IPS-18a (cell line): ENCODE data around the gene NEDD4L.

ENCODE experiments used
- H3K27ac ChIP-seq: one replicate; pipeline ENCODE4 v1.5.1; 2013; ENCODE audit warnings: low read length
- H3K27me3 ChIP-seq: one replicate; pipeline ENCODE4 v1.6.1; 2013; ENCODE audit warnings: mild to moderate bottlenecking, low read length; ENCODE audit not compliant: control insufficient read depth, insufficient read depth
- H3K36me3 ChIP-seq: one replicate; pipeline ENCODE4 v1.6.1; 2013; ENCODE audit warnings: low read depth, low read length; ENCODE audit not compliant: control insufficient read depth
- H3K4me1 ChIP-seq: one replicate; pipeline ENCODE4 v1.6.1; 2013; ENCODE audit warnings: low read depth, low read length; ENCODE audit not compliant: control insufficient read depth
- H3K4me3 ChIP-seq: one replicate; pipeline ENCODE4 v1.5.1; 2013; ENCODE audit warnings: low read length
- H3K9ac ChIP-seq: one replicate; pipeline ENCODE4 v1.6.1; 2013; ENCODE audit warnings: mild to moderate bottlenecking, low read length, moderate library complexity
- H3K9me3 ChIP-seq: one replicate; pipeline ENCODE4 v1.6.1; 2013; ENCODE audit warnings: low read depth, low read length; ENCODE audit not compliant: control insufficient read depth

The NEDD4L gene

DNA sequence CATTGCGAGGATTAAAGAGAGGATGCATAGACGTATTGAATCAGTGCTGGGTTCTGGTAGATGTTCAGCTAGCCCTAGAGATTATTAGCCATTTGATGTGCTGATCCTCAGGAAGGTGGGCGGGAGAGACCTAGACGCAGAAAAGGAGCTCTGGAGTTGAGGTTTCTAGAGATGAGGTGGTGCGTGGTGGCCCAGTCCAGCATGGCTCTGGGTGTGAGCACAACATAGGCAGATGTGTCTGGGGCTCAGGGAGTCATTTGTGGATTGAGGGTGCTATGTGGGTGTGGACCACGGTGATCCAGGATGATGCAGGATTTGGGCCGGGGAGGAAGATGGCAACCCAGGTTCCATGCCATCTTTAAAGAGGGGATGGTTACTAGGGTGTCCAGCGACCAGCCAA lies 102.1 kb downstream of the NEDD4L start:
- Histone ChIP-seq H3K36me3 (no peaks in the 10 kb centered on the region), H3K9ac (no peak overlapping the region), H3K27ac (no peak overlapping the region), H3K27me3 (no peaks in the 10 kb centered on the region), H3K4me1 (no peaks in the 10 kb centered on the region), H3K4me3 (no peak overlapping the region), H3K9me3 (no peaks in the 10 kb centered on the region)

DNA sequence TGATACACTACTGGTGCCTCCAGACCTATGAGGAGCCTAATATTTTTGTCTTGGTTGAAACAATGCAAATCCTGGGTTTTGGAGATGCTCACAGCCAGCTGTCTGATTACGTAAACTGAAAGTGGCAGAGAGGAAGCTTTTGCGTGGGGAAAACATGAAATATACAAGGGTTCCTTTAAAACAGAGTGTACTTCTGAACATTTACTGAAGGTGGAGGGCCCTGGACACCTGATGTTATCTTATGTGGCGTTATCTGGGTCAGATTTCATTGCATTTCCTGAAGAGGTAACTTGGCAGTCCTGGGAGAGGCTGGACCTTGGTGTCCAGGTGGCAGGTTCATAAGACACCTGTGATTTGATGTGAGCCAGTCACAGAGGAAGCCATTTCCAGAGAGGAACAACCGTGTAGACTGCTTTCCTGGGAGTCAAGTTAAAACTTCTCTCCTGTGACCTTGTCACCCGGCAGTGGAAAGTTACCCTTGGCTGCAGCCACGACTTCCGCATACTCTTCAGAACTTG lies 105.0 kb downstream of the NEDD4L start:
- H3K27ac ChIP-seq = no peak overlapping the region
- no peaks in the 10 kb centered on the region for H3K4me1 ChIP-seq
- H3K9me3 ChIP-seq = no peaks in the 10 kb centered on the region
- H3K36me3 ChIP-seq = no peaks in the 10 kb centered on the region
- no peak overlapping the region for H3K9ac ChIP-seq
- H3K27me3 ChIP-seq = no peaks in the 10 kb centered on the region
- no peak overlapping the region for H3K4me3 ChIP-seq

DNA sequence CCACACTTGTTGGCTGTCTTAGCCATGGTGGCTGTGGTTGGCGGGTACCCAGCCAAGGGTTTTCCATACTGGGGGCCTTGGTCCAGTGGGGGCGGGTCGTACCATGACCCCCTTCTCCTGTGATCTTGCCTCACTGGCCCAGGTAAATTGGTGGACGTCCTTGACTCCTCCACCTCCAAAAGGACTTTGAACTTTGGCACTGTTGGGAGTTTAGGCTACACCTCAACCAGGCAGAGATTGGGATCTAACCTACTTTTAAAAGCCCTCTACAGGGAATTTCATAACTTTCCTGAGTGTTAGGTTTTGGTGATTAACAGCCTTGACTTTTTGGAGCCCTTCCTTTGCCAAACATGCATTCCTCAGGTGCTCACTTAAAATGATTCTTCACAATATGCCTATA lies 106.7 kb downstream of the NEDD4L start:
- Histone ChIP-seq H3K27me3 (no peaks in the 10 kb centered on the region), H3K9me3 (no peaks in the 10 kb centered on the region), H3K4me3 (no peak overlapping the region), H3K9ac (no peak overlapping the region), H3K36me3 (no peaks in the 10 kb centered on the region), H3K27ac (no peak overlapping the region), H3K4me1 (no peaks in the 10 kb centered on the region)

DNA sequence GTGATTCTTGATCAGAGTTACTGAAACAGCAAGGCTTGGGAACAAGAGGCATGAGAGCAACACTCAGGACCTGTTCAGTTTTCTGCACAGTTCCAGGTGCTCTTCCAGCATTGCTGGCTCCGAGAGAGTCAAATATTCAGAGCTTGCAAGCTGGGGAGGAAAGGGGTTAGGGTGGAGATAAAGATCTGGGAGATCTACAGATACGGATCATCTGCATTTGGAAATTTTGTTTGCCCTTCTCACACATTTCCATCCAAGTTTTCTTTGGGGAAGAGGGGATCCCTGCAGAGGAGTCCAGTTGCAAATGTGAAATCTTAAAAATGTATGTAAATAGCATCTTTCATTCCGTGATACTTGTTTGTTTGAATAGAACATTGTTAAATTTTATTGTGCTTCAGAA lies 108.2 kb downstream of the NEDD4L start:
- Histone ChIP-seq H3K27me3 (no peaks in the 10 kb centered on the region), H3K4me3 (no peak overlapping the region), H3K27ac (no peak overlapping the region), H3K4me1 (no peaks in the 10 kb centered on the region), H3K9ac (no peak overlapping the region), H3K9me3 (no peaks in the 10 kb centered on the region), H3K36me3 (no peaks in the 10 kb centered on the region)

DNA sequence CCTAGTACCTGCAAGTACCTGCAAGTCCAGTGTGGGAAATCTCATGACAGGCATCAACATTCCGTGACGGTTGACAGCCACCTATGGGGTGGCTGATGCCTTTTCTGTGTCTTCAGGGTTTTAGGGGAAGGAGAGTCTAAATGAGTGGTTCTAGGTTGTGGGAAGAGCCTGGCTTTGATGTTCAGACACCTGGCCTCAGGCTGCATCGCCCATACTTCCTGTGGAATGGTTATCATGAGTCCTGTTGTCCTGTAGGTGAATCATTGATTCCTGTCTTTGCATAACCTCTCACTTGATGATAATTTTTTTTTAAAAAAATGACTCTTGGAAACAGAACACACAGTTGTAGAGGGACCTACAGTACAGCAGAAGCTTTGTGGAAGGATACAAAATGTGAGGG lies 108.9 kb downstream of the NEDD4L start:
- Histone ChIP-seq H3K27ac (no peak overlapping the region), H3K9me3 (no peaks in the 10 kb centered on the region), H3K4me1 (no peaks in the 10 kb centered on the region), H3K9ac (no peak overlapping the region), H3K4me3 (no peak overlapping the region), H3K36me3 (no peaks in the 10 kb centered on the region), H3K27me3 (no peaks in the 10 kb centered on the region)

DNA sequence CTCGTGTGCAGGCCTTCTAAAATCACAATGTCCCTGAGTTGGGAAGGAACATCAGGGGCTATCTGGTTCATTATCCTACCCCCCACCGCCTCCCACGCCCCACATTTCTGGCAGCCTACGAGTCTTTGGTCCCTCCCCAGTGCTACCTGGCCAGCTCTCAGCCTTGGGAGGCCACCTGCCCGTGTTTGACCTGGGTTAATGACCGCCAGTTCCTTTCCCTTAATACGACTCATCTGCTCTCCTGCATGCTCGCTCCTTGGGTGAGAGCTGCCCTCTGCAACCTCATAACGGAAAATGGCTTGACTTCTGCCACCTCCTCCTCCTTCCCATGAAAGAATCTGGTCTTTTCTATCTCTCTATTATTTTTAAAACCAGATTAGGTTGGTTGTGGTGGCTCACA lies 112.5 kb downstream of the NEDD4L start:
- Histone ChIP-seq H3K9me3 (no peaks in the 10 kb centered on the region), H3K36me3 (no peaks in the 10 kb centered on the region), H3K4me3 (no peak overlapping the region), H3K27ac (no peak overlapping the region), H3K4me1 (no peaks in the 10 kb centered on the region), H3K27me3 (no peaks in the 10 kb centered on the region), H3K9ac (no peak overlapping the region)

DNA sequence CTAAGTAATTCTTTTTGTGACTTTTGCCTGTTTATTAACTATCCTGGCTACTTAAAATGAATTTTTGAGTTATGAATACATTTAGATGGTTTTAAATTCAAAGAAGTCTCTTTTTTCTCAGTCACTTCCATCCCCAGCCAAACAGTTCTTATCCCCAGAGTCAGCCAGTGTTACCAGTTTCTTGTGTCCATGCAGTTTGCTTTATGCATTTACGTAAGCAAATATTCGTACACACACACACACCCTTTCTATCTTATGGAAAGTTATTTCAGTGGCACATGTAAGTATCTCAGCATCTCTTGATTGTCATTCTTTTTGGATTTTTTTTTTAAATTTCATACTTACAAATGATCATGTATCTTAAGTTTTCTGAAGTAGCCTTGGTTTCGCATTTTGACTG lies 113.2 kb downstream of the NEDD4L start:
- no peaks in the 10 kb centered on the region for H3K36me3 ChIP-seq
- no peak overlapping the region for H3K27ac ChIP-seq
- H3K9me3 ChIP-seq = no peaks in the 10 kb centered on the region
- no peaks in the 10 kb centered on the region for H3K27me3 ChIP-seq
- H3K4me1 ChIP-seq = no peaks in the 10 kb centered on the region
- H3K9ac ChIP-seq = no peak overlapping the region
- no peak overlapping the region for H3K4me3 ChIP-seq

DNA sequence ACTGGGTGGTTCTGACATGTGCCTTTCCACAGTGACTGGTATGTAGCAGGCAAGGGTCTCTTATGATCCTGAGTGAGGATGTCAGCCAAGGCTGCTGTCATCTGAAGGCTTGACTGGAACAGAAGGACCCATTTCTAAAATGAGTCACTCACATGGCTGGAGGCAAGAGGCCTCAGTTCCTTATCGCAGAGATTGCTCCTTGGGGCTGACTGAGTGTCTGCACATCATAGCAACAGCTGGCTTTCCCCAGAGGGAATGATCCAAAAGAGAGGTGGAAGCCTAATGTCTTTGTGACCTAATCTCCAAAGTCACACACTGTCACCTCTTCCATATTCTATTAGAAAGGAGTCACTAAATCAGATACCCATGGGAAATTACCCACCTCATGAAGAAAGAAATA lies 114.0 kb downstream of the NEDD4L start:
- no peaks in the 10 kb centered on the region for H3K36me3 ChIP-seq
- H3K9ac ChIP-seq = no peak overlapping the region
- H3K27me3 ChIP-seq = no peaks in the 10 kb centered on the region
- H3K9me3 ChIP-seq = no peaks in the 10 kb centered on the region
- H3K4me1 ChIP-seq = no peaks in the 10 kb centered on the region
- no peak overlapping the region for H3K4me3 ChIP-seq
- no peak overlapping the region for H3K27ac ChIP-seq

DNA sequence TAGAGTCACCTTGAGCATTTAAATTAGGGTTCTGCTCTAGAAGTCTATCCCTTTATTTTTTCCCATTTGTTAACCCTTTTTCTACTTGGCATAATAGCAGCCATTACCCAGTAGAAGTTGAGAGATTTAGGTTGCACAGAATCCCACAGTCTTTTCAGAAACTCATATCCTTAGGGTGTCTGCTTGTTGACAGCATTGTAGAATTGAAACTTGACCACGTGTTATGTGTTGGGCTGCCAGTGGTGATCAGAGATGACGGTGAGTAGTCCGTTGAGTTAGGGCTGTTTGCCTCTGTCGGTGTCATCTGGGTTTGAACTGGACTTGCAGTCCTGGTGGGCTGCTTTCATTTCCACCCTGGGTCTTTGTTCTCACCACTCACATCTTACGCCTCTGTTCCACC lies 114.4 kb downstream of the NEDD4L start:
- Histone ChIP-seq H3K27me3 (no peaks in the 10 kb centered on the region), H3K4me1 (no peaks in the 10 kb centered on the region), H3K27ac (no peak overlapping the region)

DNA sequence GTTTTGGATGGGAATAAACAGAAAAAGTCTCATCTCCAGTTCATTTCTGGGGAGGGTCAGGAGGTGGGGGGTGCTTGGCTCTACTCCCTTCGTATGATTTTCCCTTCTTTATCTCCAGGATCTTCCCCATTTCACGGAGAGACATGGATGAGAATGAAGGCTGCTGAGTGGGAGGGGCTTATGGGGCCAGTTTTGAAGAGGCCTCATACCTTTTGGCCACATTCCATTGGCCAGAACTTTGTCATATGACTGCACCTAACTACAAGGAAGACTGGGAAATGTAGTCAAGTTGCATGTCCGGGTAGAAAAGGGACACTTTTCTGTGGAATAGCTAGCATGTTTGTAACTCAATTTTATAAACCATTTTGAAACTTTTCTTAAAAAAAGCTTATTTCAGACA lies 117.6 kb downstream of the NEDD4L start:
- no peak overlapping the region for H3K9ac ChIP-seq
- peak overlapping the region; percentile 47 for H3K4me3 ChIP-seq
- no peaks in the 10 kb centered on the region for H3K36me3 ChIP-seq

More for the DNA sequence above, 114.4 kb downstream of the NEDD4L start:
- Histone ChIP-seq H3K9me3 (no peaks in the 10 kb centered on the region), H3K36me3 (no peaks in the 10 kb centered on the region), H3K9ac (no peak overlapping the region), H3K4me3 (no peak overlapping the region)

DNA sequence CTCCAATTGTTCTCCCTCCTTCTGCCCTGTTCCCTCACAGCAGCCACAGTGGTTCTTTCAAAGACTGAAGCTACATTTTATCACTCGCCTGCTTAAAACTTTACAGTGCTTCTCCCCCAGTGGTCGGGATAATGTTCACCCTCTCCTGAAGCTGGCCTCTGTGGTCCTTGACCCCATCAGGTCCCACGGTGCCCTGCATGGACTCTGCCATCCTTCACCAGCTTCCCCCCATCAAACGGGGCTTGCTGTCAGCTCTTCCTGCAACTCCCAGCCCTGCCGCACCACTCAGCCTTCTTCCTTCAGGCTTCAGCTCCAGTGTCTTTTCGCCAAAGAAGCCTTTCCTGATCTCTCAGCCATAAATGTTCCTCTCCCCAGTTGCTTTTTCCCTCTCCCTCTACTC lies 118.1 kb downstream of the NEDD4L start:
- Histone ChIP-seq H3K27me3 (no peaks in the 10 kb centered on the region), H3K4me3 (no peak overlapping the region), H3K9me3 (no peaks in the 10 kb centered on the region), H3K27ac (no peak overlapping the region), H3K9ac (no peak overlapping the region), H3K4me1 (no peaks in the 10 kb centered on the region), H3K36me3 (no peaks in the 10 kb centered on the region)

More for the DNA sequence above, 117.6 kb downstream of the NEDD4L start:
- H3K27me3 ChIP-seq = no peaks in the 10 kb centered on the region
- no peaks in the 10 kb centered on the region for H3K4me1 ChIP-seq
- no peaks in the 10 kb centered on the region for H3K9me3 ChIP-seq
- H3K27ac ChIP-seq = no peak overlapping the region

DNA sequence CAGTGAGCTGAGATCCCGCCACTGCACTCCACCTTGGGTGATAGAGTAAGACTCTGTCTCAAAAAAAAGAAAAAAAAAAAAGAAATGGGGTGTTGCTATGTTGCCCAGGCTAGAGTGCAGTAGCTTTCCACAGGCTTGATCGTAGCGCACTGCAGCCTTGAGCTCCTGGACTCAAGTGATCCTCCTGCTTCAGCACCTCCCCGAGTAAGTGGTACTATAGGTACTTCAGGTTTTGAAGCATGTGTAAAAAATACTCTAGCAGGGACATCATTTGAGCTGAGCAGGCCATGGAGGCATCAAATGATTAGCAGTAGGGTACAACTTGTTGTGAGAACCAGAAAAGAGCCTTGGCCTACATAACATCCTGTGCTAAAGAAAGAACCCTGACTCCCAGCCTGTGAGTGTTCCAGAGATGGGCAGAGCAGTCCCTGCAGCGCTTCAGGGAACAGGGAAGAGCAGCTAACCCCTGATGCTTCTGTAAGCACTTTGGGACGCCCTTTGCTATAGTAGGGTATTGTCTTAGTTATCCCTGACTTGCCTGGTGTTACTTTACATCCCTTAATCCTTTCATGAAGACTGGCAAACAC lies 119.1 kb downstream of the NEDD4L start:
- Histone ChIP-seq H3K36me3 (no peaks in the 10 kb centered on the region), H3K27ac (no peak overlapping the region), H3K4me1 (no peaks in the 10 kb centered on the region), H3K9me3 (no peaks in the 10 kb centered on the region), H3K4me3 (no peak overlapping the region), H3K27me3 (no peaks in the 10 kb centered on the region), H3K9ac (no peak overlapping the region)
